ENCODE data around the gene FAM135A. TPM values are rescaled to one million over a fixed set of nuclear protein-coding genes. Genes with fewer than 3 reads are reported as not detected.
A peak's percentile ranks its signal among the peaks of the same experiment; 100 is the strongest.
"Not testable (repeated sequence)": the region's sequence is repeated elsewhere in the genome, so short reads cannot be mapped to it uniquely, and the experiment has no call there.

Gene FAM135A
- total and polyA plus RNA-seq, 5 donors, result 7.7 to 19.3 (median 18.1) TPM

DNA sequence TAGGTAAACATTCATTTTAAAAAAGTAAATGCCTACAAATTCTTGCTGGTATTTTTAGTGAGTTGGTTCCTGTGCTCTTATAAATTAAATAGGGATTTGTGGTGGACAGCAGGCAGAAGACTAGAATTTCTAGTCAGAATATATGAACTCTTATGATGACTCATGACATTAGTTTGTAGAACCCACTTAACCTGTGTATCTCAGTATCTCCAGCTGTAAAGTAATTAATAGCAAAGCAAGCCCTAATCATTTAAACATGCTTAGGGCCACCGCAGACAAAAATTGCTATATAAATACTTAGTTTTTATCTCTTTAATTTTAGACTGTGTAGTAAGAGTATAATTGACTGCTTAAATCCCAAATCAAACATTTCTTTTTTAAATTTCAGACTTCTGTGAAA, 2.4 kb downstream of the FAM135A start:
- Histone ChIP-seq H3K27me3 (ENCODE audit: control insufficient read depth, insufficient read depth) (no peaks in the 10 kb centered on the region), H3K4me3 (ENCODE audit: low read length) (no peak overlapping the region), H3K27ac (ENCODE audit: low read length) (no peak overlapping the region), H3K4me1 (ENCODE audit: control insufficient read depth, insufficient read depth, low read length) (no peaks in the 10 kb centered on the region), H3K9me3 (ENCODE audit: control insufficient read depth, low read length) (no peaks in the 10 kb centered on the region)
- intact Hi-C loops (cut with DNase I), result no loop called here
- 87% methylated on average over 1 of the region's 1 CpG for WGBS
- ATAC-seq, result no peak
- DNase-seq, result no peak

DNA sequence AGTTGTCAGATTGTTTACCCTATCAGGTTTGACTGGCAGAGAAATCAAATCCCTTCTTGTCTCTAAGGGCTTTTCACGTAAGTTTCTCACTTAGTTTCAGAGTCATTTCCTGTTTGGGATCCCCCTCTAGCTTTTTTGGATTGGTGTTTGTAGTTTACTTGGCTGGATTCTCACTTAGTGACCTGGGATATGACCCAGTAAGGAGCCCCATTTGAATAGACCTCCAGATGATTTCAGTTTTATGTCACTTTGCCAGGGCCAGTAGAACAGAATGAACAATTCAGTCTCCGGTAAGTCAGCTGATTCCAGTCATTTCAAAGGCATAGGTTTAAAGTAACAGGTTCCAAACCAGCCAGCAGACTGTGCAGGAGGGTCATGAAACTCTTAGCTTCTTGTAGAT, 8.2 kb downstream of the FAM135A start:
- ATAC-seq, result no peak
- 38% methylated on average over 2 of the region's 2 CpGs for WGBS

DNA sequence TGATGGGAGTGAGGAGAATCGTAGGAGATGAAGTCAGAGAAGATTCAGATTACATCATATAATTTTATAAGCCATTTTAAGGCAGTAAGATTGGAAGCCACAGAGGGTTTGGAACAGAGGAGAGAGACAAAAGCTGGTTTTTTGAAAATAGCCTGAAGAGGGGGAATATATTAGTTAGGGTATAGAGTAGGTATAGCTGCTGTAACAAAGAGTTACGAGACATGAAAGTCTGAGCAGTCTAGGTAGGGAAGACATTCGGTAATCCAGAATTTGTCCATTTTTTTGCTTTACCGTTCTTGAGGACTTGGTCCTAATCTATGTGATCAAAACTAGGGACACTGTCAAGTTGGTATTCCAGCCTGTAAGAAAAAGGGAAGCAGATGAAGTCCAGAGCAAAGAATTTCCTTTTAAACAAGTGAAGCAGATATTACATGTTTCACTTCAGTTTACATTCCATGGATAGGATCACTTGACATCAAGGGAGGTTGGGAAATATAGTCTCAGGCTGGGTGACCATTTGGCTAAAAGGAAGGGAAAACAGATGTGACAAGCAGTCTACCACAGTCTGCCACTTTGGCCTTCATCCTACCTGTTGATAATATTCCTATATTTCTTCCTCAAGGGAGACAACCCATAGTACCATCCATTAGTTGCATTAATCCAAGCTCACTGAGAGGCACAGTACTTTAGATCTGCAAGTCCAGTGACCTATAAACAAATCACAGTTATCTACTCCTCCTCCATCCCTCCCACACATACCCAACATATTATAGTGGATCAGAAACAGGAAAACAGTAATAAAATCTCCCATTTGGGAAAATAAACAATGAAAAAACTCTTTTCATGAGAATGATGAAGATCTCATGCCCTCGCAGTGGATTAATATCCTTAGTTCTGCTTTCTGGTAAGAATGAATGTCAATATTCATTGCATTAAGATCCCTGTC, 10.2 kb downstream of the FAM135A start:
- Histone ChIP-seq H3K9me3 (ENCODE audit: control insufficient read depth, low read length) (no peaks in the 10 kb centered on the region), H3K27ac (ENCODE audit: low read length) (no peak overlapping the region), H3K4me3 (ENCODE audit: low read length) (no peak overlapping the region), H3K27me3 (ENCODE audit: control insufficient read depth, insufficient read depth) (no peaks in the 10 kb centered on the region), H3K4me1 (ENCODE audit: control insufficient read depth, insufficient read depth, low read length) (no peaks in the 10 kb centered on the region)
- DNase-seq (no peak), ATAC-seq (no peak)
- WGBS, result 91% methylated on average over 5 of the region's 5 CpGs
- intact Hi-C loops (cut with DNase I), result no loop called here

More for the DNA sequence above, 8.2 kb downstream of the FAM135A start:
- H3K27me3 ChIP-seq (ENCODE audit: control insufficient read depth, insufficient read depth), result no peaks in the 10 kb centered on the region
- no peaks in the 10 kb centered on the region for H3K9me3 ChIP-seq (ENCODE audit: control insufficient read depth, low read length)
- H3K27ac ChIP-seq (ENCODE audit: low read length), result no peak overlapping the region
- no peak for DNase-seq
- intact Hi-C loops (cut with DNase I), result no loop called here
- no peak overlapping the region for H3K4me3 ChIP-seq (ENCODE audit: low read length)
- no peaks in the 10 kb centered on the region for H3K4me1 ChIP-seq (ENCODE audit: control insufficient read depth, insufficient read depth, low read length)

DNA sequence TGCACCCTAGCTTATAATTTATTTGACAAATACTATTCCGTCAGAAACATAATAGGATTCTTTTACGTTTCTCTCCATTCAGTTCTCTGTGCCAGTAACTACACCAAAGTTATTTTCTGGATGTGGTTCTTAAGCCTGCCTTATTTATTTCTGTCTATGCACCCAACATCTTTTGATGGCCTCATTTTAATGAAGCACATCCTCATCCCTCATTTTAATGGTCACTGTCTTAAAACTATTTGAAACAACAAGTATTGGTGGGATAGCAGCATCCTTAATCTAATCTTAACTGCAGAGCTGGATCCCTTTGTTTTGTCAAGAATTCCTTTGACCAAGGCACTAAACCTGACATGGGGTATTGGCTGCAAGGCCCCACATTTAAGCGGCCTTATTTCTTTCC, 11.0 kb downstream of the FAM135A start:
- no peaks in the 10 kb centered on the region for H3K4me1 ChIP-seq (ENCODE audit: control insufficient read depth, insufficient read depth, low read length)
- H3K9me3 ChIP-seq (ENCODE audit: control insufficient read depth, low read length), result no peaks in the 10 kb centered on the region
- DNase-seq, result no peak
- WGBS, result 94% methylated on average over 3 of the region's 3 CpGs
- ATAC-seq, result no peak
- H3K27ac ChIP-seq (ENCODE audit: low read length), result no peak overlapping the region
- intact Hi-C loops (cut with DNase I), result no loop called here
- H3K4me3 ChIP-seq (ENCODE audit: low read length), result no peak overlapping the region
- no peaks in the 10 kb centered on the region for H3K27me3 ChIP-seq (ENCODE audit: control insufficient read depth, insufficient read depth)

DNA sequence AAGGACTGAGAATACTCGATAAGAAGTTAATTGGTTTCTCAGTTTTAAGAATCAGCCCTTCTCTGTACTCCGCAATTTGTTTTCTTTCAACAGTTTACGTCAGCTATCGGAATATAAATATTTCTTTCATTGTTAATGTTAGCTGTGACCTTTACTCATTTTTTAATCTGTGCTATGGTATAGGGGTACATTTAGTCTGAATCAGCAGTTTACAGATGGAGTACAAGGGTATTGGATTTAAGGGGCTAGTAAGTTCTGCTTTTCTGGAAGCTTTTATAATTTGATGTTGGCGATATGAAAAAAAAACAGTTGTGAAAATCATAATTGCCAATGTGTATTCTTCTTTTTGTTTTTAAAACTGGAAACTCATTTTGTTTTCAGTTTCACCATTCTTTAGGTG, 23.0 kb downstream of the FAM135A start:
- WGBS, result 97% methylated on average over 5 of the region's 5 CpGs
- DNase-seq, result no peak
- H3K4me3 ChIP-seq (ENCODE audit: low read length), result no peak overlapping the region
- intact Hi-C loops (cut with DNase I), result no loop called here
- H3K27ac ChIP-seq (ENCODE audit: low read length), result no peak overlapping the region
- H3K4me1 ChIP-seq (ENCODE audit: control insufficient read depth, insufficient read depth, low read length), result no peaks in the 10 kb centered on the region
- no peaks in the 10 kb centered on the region for H3K9me3 ChIP-seq (ENCODE audit: control insufficient read depth, low read length)
- H3K27me3 ChIP-seq (ENCODE audit: control insufficient read depth, insufficient read depth), result no peaks in the 10 kb centered on the region
- no peak for ATAC-seq

DNA sequence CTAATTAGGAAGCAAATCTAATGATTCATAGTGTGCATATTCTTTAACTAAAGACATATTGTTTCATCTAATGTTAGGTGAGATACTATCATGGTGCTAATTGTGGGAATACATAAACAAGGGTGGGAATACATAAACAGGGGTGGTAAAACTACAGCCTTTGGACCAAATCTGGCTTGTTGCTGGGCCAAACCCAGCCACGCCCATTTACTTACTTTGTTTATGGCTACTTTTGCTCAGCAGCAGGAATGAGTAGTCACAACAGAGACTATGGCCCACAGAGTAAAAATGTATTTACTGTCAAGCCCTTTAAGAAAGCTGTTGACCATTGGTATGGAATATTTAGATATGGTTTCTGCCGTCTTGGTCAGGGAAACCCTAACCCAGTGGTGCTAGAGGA, 31.7 kb downstream of the FAM135A start:
- Histone ChIP-seq H3K4me1 (ENCODE audit: control insufficient read depth, insufficient read depth, low read length) (no peaks in the 10 kb centered on the region), H3K27me3 (ENCODE audit: control insufficient read depth, insufficient read depth) (no peaks in the 10 kb centered on the region), H3K4me3 (ENCODE audit: low read length) (no peak overlapping the region), H3K27ac (ENCODE audit: low read length) (no peak overlapping the region), H3K9me3 (ENCODE audit: control insufficient read depth, low read length) (no peaks in the 10 kb centered on the region)
- 98% methylated on average over 2 of the region's 2 CpGs for WGBS
- ATAC-seq (no peak), DNase-seq (no peak)
- intact Hi-C loops (cut with DNase I), result no loop called here

DNA sequence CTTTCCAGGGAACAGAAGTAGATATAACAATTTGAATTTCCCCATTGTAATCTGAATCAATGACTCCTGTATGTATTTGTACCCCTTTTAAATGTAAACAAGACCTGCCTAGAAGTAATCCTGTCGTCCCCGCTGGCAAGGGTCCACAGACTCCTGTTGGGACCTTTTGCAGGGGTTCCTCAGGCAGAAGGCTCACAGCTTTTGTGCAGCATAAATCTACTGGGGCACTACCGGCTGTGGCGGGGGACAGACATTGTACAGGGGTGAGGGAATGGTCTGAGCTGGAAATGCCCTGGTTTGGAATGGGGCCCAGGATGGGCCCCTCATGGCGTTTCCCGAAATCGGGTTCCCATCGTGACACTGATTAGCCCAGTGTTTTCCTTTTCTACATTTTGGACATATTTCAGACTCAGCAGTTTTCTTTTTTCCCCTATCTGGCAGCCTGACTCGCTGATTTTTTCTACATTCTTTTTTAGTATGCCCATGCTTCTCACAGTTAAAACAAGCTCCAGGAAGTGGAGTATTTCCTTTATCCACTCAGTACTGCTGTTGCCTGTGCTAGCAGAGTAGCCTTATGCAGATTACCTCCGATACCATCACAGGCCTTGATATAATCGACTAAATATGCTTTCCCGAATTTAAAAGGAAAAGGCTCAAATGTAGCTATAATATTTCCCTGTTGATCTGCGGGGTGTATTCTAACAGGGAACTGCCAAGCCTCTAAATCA, 34.2 kb downstream of the FAM135A start:
- H3K27ac ChIP-seq (ENCODE audit: low read length); H3K4me1 ChIP-seq (ENCODE audit: control insufficient read depth, insufficient read depth, low read length); H3K4me3 ChIP-seq (ENCODE audit: low read length); intact Hi-C loops (cut with DNase I); H3K9me3 ChIP-seq (ENCODE audit: control insufficient read depth, low read length); ATAC-seq; H3K27me3 ChIP-seq (ENCODE audit: control insufficient read depth, insufficient read depth): not testable (repeated sequence)
- WGBS, result 67% methylated on average over 13 of the region's 13 CpGs
- DNase-seq, result peak in 1 of 3 donors; percentile 40

DNA sequence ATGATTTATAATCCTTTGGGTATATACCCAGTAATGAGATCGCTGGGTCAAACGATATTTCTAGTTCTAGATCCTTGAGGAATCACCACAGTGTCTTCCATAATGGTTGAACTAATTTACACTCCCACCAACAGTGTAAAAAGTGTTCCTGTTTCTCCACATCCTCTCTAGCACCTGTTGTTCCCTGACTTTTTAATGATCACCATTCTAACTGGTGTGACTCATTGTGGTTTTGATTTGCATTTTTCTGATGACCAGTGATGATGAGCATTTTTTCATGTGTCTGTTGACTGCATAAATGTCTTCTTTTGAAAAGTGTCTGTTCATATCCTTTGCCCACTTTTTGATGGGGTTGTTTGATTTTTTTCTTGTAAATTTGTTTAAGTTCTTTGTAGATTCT, 40.6 kb downstream of the FAM135A start:
- ATAC-seq; H3K9me3 ChIP-seq (ENCODE audit: control insufficient read depth, low read length); H3K4me1 ChIP-seq (ENCODE audit: control insufficient read depth, insufficient read depth, low read length); DNase-seq; H3K27me3 ChIP-seq (ENCODE audit: control insufficient read depth, insufficient read depth); intact Hi-C loops (cut with DNase I); H3K4me3 ChIP-seq (ENCODE audit: low read length); H3K27ac ChIP-seq (ENCODE audit: low read length): not testable (repeated sequence)
- WGBS, result over 99% methylated on average over 2 of the region's 2 CpGs

DNA sequence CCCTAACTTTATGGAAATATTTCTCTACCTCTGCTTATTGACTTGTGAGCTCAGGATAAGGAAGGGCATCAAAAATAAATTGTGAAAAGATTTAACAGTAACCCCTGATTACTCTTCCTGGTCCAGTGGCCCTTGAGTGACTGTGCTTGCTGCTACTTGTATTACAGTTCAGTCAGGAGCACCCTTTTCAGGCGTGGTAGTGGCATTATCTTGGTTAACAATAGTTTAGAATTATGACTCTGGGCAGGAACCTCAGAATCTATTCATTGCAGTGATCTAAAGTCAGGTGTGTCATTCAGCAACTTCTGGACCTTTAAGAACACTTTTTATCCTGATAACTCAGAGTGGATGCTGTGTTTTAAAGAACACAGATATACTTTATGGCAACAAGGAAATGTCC, 43.4 kb downstream of the FAM135A start:
- intact Hi-C loops (cut with DNase I), result no loop called here
- Histone ChIP-seq H3K9me3 (ENCODE audit: control insufficient read depth, low read length) (no peaks in the 10 kb centered on the region), H3K4me1 (ENCODE audit: control insufficient read depth, insufficient read depth, low read length) (no peaks in the 10 kb centered on the region), H3K27me3 (ENCODE audit: control insufficient read depth, insufficient read depth) (no peaks in the 10 kb centered on the region), H3K4me3 (ENCODE audit: low read length) (no peak overlapping the region), H3K27ac (ENCODE audit: low read length) (no peak overlapping the region)
- 91% methylated on average over 1 of the region's 1 CpG for WGBS
- no peak for DNase-seq
- no peak for ATAC-seq

DNA sequence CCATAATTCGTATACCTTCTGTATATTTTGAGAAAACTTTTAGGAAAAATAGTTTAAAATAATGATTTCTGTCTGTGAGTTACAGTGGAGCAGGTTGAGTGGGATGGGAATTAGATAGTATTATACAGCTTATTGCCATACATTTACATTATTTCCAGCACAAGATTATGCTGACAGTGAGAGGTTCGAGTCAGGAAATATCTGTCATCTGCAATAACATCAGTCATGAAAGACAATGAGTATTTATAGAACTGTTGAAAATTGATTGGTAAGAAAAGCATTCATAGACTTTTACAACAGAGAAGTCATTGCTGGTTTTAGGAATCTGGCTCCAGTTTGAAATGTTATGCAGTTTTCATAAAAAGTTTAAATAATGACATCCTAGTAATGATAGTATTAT, 45.9 kb downstream of the FAM135A start:
- no peak overlapping the region for H3K4me3 ChIP-seq (ENCODE audit: low read length)
- DNase-seq (no peak), ATAC-seq (no peak)
- intact Hi-C loops (cut with DNase I), result no loop called here
- no peaks in the 10 kb centered on the region for H3K4me1 ChIP-seq (ENCODE audit: control insufficient read depth, insufficient read depth, low read length)
- no peaks in the 10 kb centered on the region for H3K27me3 ChIP-seq (ENCODE audit: control insufficient read depth, insufficient read depth)
- H3K9me3 ChIP-seq (ENCODE audit: control insufficient read depth, low read length), result no peaks in the 10 kb centered on the region
- 91% methylated on average over 2 of the region's 2 CpGs for WGBS
- no peak overlapping the region for H3K27ac ChIP-seq (ENCODE audit: low read length)

DNA sequence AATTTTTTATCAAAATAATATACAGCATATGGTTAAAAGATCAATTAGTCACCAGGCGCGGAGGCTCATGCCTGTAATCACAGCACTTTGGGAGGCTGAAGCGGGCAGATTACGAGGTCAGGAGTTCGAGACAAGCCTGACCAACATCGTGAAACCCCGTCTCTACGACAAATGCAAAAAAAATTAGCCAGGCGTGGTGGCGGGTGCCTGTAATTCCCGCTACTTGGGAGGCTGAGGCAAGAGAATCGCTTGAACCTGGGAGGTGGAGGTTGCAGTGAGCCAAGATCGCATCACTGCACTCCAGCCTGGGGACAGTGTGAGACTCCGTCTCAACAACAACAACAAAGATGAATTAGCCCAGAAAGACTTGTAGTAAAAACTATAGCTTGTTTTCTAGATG, 46.4 kb downstream of the FAM135A start:
- ATAC-seq; H3K4me1 ChIP-seq (ENCODE audit: control insufficient read depth, insufficient read depth, low read length); H3K4me3 ChIP-seq (ENCODE audit: low read length); H3K27ac ChIP-seq (ENCODE audit: low read length); H3K27me3 ChIP-seq (ENCODE audit: control insufficient read depth, insufficient read depth); DNase-seq; intact Hi-C loops (cut with DNase I); H3K9me3 ChIP-seq (ENCODE audit: control insufficient read depth, low read length): not testable (repeated sequence)
- WGBS, result 98% methylated on average over 14 of the region's 14 CpGs
